Coronary artery (tissue), 2 donors: ENCODE measurements around the gene LINC01488.

Source experiments
- DNase-seq: peaks from one replicate; pipeline ENCODE4 v3.0.0-alpha.2; 2017; ENCODE audit warnings: low spot score
- H3K27ac ChIP-seq, 2 donors: fragments of 200-600 bp; sonication (generic); one replicate each; pipeline ENCODE4 v1.5.1; 2016 to 2019
- H3K4me3 ChIP-seq: fragments of 200-600 bp; sonication (generic); 2 replicates; pipeline ENCODE4 v1.5.1; 2016; ENCODE audit warnings: mild to moderate bottlenecking, moderate library complexity
- CTCF ChIP-seq: fragments of 200-600 bp; sonication (generic); IDR thresholded peaks from one replicate; pipeline ENCODE4 v1.5.1; 2019; ENCODE audit warnings: antibody characterized with exemption

Gene LINC01488

GRCh38 chr11:69520186-69520916 lies 38.9 kb downstream of the LINC01488 start:
- Histone ChIP-seq H3K4me3 (no peak overlapping the region), H3K27ac (no peak overlapping the region)
- DNase-seq: no peak
- no peak for TF ChIP-seq CTCF

GRCh38 chr11:69521457-69521856 lies 40.0 kb downstream of the LINC01488 start:
- no peak for DNase-seq
- Histone ChIP-seq H3K27ac (no peak overlapping the region), H3K4me3 (no peak overlapping the region)
- TF ChIP-seq CTCF: no peak

- no peak for DNase-seq
- Histone ChIP-seq H3K27ac (no peak overlapping the region), H3K4me3 (no peak overlapping the region)
- TF ChIP-seq CTCF: no peak
Measured at GRCh38 chr11:69523453-69523852, 42.0 kb downstream of the LINC01488 start.

- DNase-seq: no peak
- Histone ChIP-seq H3K27ac (no peak overlapping the region), H3K4me3 (no peak overlapping the region)
- TF ChIP-seq CTCF: no peak
Measured at GRCh38 chr11:69524291-69524882, 42.9 kb downstream of the LINC01488 start.

- peak; percentile 50 for DNase-seq
- no peak overlapping the region for H3K27ac ChIP-seq
Measured at GRCh38 chr11:69524991-69525411, 43.5 kb downstream of the LINC01488 start.

GRCh38 chr11:69525516-69526452 lies 44.3 kb downstream of the LINC01488 start:
- H3K4me3 ChIP-seq: no peak overlapping the region
- peak; percentile 66 for DNase-seq
- TF ChIP-seq CTCF: no peak
- H3K27ac ChIP-seq: no peak overlapping the region

More at GRCh38 chr11:69524991-69525411, 43.5 kb downstream of the LINC01488 start:
- H3K4me3 ChIP-seq: no peak overlapping the region
- no peak for TF ChIP-seq CTCF
